ENCODE data around the gene ZNF770. TPM values are rescaled to one million over a fixed set of nuclear protein-coding genes. Genes with fewer than 3 reads are reported as not detected.

ZNF770 gene
- 27.2 TPM for total RNA-seq
- long read RNA-seq, full-length matches to known transcripts, result 51 of 53 reads
- long read RNA-seq, partial matches to known transcripts, result 0 of 53 reads
- long read RNA-seq, other reads (novel, unspliced or antisense), result 2 of 53 reads

GRCh38 chr15:34988027-34988902 lies at the start of gene ZNF770:
Gene ZNF770 (minus strand): TSS chr15:34988287. CDS start chr15:34983434, 4,853 bp downstream.
- DNase-seq (ENCODE audit: low spot score), result peak; percentile 92

GRCh38 chr15:35028235-35028984 lies 40.3 kb upstream of the ZNF770 start:
- no peak for DNase-seq (ENCODE audit: low spot score)

- no peak for DNase-seq (ENCODE audit: low spot score)
Observed at GRCh38 chr15:35023804-35024203, 35.7 kb upstream of the ZNF770 start.

GRCh38 chr15:35020974-35021373 lies 32.9 kb upstream of the ZNF770 start:
- DNase-seq (ENCODE audit: low spot score), result no peak

GRCh38 chr15:35019404-35020327 lies 31.6 kb upstream of the ZNF770 start:
- DNase-seq (ENCODE audit: low spot score), result no peak

GRCh38 chr15:35014241-35014640 lies 26.2 kb upstream of the ZNF770 start:
- no peak for DNase-seq (ENCODE audit: low spot score)

GRCh38 chr15:35013370-35013769 lies 25.3 kb upstream of the ZNF770 start:
- DNase-seq (ENCODE audit: low spot score), result no peak

- no peak for DNase-seq (ENCODE audit: low spot score)
Observed at GRCh38 chr15:35007397-35007796, 19.3 kb upstream of the ZNF770 start.

GRCh38 chr15:35005933-35006332 lies 17.8 kb upstream of the ZNF770 start:
- no peak for DNase-seq (ENCODE audit: low spot score)

GRCh38 chr15:35003928-35004327 lies 15.8 kb upstream of the ZNF770 start:
- no peak for DNase-seq (ENCODE audit: low spot score)

- DNase-seq (ENCODE audit: low spot score), result no peak
Observed at GRCh38 chr15:35000511-35000910, 12.4 kb upstream of the ZNF770 start.

GRCh38 chr15:34999906-35000305 lies 11.8 kb upstream of the ZNF770 start:
- DNase-seq (ENCODE audit: low spot score), result no peak

GRCh38 chr15:34994925-34995324 lies 6.8 kb upstream of the ZNF770 start:
- DNase-seq (ENCODE audit: low spot score), result no peak

GRCh38 chr15:34993877-34994276 lies 5.8 kb upstream of the ZNF770 start:
- no peak for DNase-seq (ENCODE audit: low spot score)

- DNase-seq (ENCODE audit: low spot score), result no peak
Observed at GRCh38 chr15:34993412-34993811, 5.3 kb upstream of the ZNF770 start.

GRCh38 chr15:34987609-34988026 lies 469 bp downstream of the ZNF770 start:
- DNase-seq (ENCODE audit: low spot score), result no peak

GRCh38 chr15:34986771-34987480 lies 1.2 kb downstream of the ZNF770 start:
- no peak for DNase-seq (ENCODE audit: low spot score)

- DNase-seq (ENCODE audit: low spot score), result no peak
Observed at GRCh38 chr15:34986326-34986725, 1.8 kb downstream of the ZNF770 start.

- no peak for DNase-seq (ENCODE audit: low spot score)
Observed at GRCh38 chr15:34984889-34985630, 3.0 kb downstream of the ZNF770 start.

- no peak for DNase-seq (ENCODE audit: low spot score)
Observed at GRCh38 chr15:34976743-34977142, 11.3 kb downstream of the ZNF770 start.

Measured in mesenteric fat pad (tissue), 1 donor.